ENCODE measurements around the gene CACNB2.

CACNB2 gene

DNA sequence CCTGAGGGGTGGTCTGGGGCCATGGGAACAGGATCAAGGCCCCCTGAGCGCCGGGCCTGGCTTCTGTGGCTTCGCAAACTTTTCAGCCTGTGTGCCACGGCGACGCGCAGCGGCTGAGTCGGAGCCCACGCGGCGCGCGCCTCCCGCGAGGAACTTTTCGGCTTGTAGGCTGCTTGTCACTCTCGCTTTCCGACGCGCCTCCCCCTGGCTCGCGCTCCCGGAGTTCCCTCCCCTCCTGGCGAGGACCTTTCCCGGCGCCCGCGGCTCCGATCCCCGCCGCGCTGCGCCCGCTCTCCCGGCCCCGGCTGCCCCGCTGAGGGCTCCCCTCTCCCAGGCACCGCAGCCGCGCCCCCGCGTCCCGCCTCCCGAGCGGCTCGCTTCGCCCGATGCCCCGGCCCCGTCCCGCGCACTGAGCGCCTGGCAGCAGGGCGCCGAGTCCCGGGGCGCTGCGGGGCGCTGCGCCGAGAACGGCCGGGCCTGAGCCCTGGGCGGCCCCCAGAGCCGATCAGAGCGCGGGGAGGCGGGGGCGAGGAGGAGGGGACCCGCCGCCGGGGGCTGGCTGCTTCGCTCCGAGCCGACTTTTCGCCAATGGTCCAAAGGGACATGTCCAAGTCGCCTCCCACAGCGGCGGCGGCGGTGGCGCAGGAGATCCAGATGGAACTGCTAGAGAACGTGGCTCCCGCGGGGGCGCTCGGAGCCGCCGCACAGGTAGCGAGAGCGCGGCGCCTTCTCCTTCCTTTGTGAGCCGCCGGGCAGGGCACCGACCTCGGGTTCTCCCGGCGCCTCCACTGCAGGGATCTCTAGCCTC is at the start of gene CACNB2:
TSS of gene CACNB2 (plus strand) at position 276 of the 808 bp plus-strand sequence.
- peak within 1 kb of the TSS; percentile 67 for H3K4me3 ChIP-seq (ENCODE audit: low read depth, low read length)

DNA sequence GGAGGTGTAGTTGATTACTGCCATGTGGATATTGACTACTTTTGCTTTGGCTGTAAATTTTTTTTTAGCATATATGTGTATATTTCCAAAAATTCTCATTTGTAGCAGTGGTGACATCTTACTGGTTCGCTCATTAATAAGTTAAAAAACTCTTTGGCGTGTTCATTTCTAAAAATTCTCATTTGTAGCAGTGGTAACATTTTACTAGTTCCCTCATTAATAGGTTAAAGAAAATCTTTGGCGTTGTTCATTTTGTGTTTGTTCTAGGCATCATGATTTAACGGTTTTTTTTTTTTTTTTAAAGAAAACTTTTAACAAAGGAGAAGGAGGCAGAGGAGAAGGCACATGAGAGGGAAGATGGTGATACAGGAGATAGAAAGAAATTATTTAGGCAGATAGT is 45.9 kb upstream of the CACNB2 start:
- no peak overlapping the region for H3K4me3 ChIP-seq (ENCODE audit: low read depth, low read length)

DNA sequence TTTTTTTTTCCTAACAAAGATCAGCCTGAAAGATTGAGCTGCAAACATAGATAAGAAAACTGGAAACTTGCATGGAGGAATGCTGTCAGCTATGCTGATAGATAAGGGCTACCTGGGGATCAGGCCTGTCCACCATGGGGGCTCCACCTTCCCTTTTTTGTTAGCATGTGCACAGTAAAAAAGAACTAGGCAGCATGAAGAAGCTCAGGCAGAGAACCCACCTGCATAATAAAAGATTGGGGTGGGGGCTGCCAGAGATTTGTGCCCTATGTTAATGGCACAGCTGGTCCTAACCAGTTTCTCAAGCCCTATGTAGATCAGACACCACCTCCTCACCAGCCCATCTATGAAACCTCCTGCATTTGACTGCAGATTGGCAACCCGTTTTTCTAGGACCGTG is 45.4 kb upstream of the CACNB2 start:
- no peak overlapping the region for H3K4me3 ChIP-seq (ENCODE audit: low read depth, low read length)

DNA sequence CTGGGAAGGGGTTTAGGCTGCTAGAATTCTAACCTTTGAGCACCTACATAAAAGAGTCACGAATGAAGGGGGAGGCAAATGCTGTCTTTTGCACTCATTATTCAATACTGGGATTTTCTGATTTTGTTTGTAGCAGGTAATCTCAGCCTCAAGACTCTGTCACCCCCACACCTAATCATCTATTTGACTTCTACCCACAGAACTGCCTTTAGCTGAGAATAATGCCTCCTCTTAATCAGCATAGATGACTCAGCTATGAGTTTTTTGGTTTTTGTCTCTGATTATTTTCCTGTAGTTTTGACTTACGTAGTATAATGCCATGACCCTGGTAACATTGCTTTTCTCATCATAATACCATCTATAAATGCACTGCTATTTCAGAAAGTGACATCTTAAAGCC is 42.7 kb upstream of the CACNB2 start:
- no peak overlapping the region for H3K4me3 ChIP-seq (ENCODE audit: low read depth, low read length)

DNA sequence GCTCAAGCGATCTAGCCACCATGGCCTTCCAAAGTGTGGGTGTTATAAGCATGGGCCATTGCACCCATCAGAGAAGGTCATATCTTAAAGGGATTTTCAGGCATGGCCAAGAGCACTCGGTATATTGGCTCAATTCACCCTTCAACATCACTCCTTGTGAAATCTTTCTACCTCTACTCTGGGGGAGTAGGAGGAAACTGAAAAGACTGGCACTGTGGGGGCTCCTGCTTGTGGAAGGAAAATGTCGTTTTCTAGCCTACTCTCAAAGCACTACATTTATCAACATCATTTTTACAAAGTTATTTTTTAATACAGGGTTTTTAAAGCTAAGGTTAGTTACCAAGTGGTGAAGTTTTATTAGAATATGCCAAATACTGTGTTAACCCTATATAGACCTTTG is 42.0 kb upstream of the CACNB2 start:
- H3K4me3 ChIP-seq (ENCODE audit: low read depth, low read length), result no peak overlapping the region

DNA sequence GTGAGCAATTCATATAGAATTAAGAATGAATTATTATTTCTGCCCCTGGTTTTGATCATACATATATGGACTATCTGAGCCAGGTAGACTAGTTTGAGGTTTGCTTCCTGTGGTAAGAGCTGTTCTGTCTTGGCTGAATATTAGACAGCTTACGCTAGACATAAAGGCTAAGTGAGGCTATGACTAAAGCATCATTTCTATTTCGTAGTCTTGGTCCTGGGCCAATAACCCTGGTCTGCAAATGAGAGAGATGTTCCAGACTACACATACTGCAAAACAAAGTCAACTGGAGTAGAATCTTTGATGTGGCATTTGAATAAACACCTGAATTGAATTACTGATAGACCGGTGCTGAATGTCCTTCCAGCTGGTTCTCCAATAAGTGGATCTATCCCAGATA is 40.8 kb upstream of the CACNB2 start:
- no peak overlapping the region for H3K4me3 ChIP-seq (ENCODE audit: low read depth, low read length)

DNA sequence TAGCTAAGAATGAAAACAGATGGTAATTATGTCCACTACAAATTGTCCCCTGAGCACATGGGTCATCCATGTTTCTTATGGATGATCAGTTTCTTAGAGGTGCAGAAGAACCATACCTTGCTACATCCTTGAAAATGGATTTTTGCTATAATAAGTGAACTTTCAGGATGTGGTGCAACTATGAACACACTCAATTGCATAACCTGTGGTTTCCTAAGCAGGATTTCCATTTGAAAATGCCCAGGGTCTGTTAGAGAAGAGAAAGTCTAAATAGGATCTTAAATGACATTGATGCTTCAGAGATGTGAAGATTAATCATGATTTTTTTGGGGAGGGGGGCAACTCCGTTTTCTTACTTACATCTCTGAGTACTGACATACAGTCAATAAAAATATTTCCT is 39.6 kb upstream of the CACNB2 start:
- H3K4me3 ChIP-seq (ENCODE audit: low read depth, low read length), result no peak overlapping the region

DNA sequence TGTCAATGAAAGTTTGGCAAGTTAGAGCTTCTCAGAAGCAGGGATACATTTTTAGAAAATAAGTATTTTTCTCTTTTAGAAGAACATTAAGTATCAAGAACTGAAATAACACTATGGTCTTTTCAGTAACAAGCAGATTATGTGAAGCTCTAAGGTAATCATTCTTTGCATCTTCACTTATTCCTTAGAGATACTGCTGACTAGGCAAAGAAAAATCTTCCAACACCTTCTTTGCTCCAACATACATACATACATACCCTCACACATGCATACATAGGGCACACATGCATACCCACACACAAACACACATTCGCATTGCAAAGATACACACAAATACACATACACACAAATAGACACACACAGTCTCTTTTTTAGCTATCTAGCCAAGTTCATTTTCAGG is 37.8 kb upstream of the CACNB2 start:
- no peak overlapping the region for H3K4me3 ChIP-seq (ENCODE audit: low read depth, low read length)

DNA sequence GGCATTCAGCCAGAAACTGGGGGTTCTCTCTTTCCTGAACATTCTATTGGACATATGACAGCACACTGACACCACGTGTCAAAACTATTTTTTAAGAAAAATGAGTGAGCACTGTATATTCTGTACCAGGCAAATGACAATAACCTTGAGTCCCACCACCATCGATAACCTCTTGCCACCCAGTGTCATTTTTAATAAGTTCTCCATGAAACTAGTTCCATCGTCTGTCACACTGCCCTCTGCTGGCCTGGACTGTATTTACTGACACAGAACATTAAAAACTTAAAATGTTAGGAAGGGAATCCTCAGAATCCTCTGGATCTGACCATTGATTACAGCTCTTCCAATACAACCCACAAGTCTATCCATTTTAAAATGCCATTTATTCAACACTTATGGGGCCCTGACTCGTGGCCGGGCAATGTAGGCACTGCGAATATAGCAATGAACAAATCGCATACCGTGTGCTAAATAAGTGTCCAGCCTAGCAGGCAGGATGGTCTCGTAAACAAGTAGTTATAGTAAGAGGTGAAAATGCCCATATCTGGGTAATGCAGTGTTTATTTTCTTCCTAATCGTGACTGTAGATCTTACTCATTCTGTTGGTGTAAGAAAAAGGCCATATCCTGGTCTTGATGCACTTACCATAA is 35.9 kb upstream of the CACNB2 start:
- no peak overlapping the region for H3K4me3 ChIP-seq (ENCODE audit: low read depth, low read length)

DNA sequence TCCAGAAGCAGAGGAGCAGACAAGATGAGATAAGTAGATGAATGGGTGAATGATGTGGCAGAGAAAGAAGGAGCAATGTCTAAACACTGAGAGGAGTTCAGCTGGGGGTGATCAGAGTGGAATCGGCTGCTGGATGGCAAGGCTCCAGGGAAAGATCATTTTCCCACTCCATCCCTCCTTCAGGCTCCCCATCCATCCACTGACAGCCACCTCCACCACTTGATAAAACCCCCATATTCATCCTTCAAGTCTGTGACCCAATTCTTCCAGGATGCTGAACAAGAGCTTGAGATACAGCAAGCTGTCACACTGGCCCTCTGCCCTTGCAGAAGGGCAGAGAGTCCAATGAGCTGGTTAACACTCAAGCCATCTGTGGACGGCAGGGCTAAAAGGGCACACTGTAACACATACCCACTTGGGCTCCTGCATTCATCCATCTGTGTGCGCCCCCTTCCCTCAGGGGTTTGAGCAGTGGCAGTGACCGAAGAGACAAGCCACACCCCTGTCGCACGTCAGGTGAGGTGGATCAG is 30.8 kb upstream of the CACNB2 start:
- no peak overlapping the region for H3K4me3 ChIP-seq (ENCODE audit: low read depth, low read length)

DNA sequence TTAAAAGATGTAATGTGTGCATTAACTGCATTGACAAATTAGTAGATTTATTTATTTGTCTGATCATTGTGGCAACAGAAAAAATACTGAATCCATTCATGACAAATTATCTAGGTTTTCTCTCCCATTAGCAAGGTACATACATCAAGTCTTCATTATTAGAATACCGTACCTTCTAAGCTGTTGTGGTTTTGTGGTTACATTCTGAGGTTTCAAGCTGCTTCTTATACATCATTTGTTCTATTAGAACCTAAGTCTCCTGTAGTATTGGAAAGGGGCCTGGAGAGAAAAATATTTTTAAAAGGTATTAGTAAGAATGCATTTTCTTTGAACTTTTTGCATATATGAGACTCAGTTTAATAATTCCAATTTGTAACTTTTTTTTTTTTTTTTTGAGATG is 26.3 kb upstream of the CACNB2 start:
- H3K4me3 ChIP-seq (ENCODE audit: low read depth, low read length), result no peak overlapping the region

DNA sequence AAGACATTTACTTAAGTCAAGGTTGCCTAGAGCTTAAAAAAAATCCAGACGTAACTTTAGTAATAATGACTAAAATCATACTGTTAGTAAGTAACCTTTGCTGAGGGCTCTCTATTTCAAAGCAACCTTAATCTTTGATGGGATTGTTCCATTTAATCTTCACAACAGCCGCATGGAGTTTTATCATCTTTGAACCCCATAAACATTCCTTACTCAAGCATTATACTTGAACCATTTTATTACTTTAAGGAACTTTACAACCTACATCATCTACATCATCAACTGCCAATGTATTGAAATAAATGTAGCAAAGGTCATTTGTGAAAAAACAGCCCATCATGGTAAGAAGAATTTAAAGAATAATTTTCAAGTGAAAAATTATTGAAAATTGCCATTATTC is 22.9 kb upstream of the CACNB2 start:
- H3K4me3 ChIP-seq (ENCODE audit: low read depth, low read length), result no peak overlapping the region

DNA sequence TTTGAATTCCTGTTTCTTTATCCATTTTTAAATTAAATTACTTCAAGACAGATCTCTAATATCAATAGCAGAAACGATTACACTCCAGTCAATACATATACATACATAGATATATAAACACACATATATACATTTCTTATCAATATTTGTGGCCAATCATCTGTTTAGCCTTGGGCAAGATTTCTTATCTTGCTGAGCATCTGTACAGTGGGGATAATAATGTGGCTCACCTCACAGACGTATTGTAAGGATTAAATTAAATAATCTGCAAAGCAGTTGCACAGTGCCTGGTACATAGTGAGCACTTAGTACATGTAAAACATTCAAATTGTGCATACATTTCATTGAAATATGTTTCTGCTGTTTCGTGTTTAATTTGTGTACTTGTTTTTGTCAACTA is 17.5 kb upstream of the CACNB2 start:
- no peak overlapping the region for H3K4me3 ChIP-seq (ENCODE audit: low read depth, low read length)

DNA sequence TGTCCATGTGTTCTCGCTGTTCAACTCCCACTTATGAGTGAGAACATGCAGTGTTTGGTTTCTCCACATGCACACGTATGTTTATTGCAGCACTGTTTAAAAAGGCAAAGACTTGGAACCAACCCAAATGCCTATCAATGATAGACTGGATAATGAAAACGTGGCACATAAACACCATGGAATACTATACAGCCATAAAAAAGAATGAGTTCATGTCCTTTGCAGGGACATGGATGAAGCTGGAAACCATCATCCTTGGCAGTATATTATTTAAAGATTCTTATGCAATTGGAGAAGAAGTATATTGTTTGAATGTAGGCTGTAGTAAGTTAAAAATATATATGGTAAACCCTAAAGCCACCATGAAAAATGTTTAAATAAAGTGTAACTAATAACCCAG is 7.2 kb upstream of the CACNB2 start:
- no peak overlapping the region for H3K4me3 ChIP-seq (ENCODE audit: low read depth, low read length)

DNA sequence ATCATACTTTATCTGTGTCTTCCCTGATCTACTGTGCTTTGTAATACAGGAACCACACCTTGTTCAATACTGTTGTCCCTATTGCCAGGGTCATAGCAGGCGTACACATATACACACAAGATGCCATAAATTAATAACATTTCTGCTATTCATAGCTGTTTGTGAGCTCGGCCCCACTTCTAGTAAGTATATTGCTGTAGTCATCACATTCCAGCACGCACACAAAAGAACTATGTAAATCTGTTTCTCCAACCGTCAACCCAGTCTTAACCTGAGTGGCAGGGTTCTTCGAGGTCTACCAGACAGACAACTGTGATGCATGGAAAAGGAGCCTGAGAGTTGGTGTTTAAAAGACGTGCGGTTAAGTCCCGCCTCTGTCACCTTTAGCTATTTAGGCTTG is 5.7 kb upstream of the CACNB2 start:
- H3K4me3 ChIP-seq (ENCODE audit: low read depth, low read length), result no peak overlapping the region

DNA sequence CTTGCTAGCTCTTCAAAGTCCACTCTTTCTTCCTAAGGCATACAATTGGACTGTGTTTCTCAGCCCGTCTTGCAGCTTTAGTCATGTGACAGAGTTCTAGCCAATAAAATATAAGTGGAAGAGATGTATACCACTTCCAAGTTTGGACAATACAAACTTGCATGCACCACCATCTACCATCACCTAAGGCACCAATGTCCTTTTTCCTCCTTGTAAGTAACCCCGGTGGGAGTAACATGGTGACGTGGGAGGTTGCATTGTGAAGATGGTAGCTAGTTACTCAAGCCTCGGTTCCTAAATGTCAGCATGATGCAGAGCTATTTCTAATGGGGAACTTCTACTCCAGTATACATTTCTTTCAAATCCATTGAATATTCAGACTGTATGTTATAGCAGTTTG is 5.3 kb upstream of the CACNB2 start:
- no peak overlapping the region for H3K4me3 ChIP-seq (ENCODE audit: low read depth, low read length)

DNA sequence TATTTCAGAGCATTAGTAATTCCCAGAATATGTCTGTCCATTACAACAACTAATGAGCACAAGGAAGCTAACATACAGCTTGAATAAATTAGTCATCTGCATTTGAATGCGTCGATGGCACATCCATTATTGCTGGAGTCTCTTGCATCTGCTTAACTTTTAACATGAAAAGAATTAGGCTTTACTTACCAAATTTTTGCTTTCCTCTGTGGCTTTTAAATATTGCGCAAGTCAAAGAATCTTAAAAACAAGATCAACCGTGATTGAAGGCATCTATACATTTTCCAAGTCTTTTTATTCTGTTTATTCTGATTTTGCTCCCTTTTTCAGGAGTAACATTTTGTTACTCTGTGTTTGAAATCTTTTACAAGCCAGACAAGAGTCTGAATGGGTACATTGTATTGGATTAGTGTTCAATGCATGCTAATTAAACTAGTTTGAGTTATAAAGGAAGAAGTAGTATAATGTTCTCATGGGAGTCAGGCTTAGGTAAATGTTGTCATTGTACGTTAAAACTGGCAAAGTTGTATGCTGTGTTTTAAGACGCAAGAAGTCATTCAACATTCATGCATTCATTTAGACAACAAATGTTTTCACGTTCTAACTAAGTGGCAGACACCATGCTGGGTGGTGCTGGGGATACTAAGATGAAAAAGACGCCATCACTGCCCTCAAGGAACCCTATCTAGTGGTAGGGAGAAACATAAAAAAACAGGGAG is 4.0 kb upstream of the CACNB2 start:
- H3K4me3 ChIP-seq (ENCODE audit: low read depth, low read length), result no peak overlapping the region

DNA sequence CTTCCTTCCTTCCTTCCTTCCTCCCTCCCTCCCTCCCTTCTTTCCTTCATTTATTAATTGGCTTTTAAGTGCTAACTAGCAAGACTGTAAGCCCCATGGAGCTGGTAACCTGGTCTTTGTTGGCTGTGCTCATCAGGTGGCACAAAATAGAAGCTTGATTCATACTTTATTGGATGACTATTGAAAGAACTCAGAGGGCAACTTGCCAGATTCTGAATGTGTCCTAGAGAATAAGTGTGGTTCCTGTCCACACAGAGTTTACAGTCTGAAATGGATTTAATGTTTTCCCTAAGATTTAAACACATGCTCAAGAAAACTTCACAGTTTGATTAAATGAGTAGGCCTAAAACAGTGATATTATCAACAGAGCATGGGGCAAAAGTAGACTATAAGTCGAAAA is 3.1 kb upstream of the CACNB2 start:
- H3K4me3 ChIP-seq (ENCODE audit: low read depth, low read length), result no peak overlapping the region

DNA sequence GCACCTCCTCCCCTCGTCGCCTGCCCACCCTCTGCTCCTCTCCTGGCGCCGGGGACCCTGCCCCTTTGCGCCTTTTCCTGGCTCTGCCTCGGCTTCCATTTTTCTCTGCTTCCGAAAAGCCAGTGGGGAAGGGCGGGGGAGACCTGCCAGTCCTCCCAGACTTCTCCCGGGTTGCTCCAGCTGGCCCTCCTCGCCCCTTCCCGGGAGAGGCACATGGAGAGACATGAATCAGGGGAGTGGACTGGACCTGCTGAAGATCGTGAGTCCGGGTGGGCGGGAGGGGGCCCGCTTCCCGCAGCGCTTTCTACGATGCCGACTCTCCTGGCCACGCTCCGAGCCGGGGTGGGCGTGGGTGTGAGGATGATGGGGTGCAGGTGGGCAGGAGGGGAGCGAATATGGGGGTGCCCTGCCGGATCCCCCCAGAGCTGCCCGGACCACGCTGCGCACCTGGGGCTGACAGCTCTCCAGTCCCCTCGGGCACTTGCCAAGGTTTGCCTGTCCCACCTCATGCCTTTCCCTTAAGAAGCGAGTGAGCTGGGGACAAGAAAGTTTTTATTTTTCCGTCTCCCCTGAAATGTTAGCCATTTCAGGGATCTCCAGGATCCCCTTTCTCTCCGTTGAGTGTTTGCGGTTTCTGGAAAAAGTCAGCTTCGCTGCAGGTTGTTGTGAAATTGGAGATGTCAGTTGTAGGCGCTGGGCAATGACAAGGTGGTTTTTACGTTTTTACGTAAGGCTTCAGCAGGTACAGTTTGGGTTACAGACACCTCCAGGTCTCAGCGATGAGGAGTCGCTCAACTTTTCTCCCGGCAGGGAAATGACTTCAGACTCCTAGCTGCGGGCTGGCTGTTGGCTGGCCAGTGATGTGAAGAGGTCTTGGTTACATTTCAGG is 977 bp downstream of the CACNB2 start:
- H3K4me3 ChIP-seq (ENCODE audit: low read depth, low read length), result peak overlapping the region; percentile 67

DNA sequence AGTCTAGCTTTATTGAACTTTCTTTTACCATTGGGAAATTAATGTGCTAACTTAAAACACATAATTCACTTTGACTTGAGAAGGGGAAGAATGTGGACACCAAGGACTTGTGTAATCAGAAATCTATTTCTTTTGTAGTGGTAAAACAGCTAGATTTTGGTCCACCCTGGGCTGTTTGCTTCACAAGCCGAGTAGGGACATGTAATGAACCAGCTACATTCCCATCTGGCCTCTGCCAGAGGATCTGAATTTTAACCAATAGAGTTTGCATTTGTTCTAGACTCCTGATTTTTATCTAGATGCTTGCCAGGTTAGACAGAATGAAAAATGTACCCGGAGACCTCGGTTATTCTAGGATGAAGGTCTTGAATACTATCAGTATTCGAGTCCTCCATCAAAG is 1.9 kb downstream of the CACNB2 start:
- H3K4me3 ChIP-seq (ENCODE audit: low read depth, low read length), result peak overlapping the region; percentile 67

DNA sequence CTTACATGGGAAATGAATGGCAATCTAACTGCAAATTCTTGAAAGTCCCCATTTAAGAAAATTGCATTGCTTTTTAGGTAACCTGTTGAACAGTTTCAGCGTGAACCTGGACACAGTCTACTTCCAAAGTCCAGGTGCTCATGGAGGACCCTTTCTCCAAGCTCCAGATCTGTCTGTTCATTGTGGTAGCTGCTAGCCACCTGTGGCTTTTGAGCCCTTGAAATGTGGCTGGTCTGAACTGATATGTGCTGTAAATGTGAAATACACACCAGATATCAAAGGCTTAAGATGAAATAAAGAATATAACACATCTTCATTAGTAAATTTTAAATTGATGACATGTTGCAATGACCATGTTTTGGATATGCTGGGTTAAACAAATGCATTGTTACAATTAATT is 4.2 kb downstream of the CACNB2 start:
- H3K4me3 ChIP-seq (ENCODE audit: low read depth, low read length), result no peak overlapping the region
